ENCODE data around the gene UBR3.
"Not testable (repeated sequence)": the region's sequence is repeated elsewhere in the genome, so short reads cannot be mapped to it uniquely, and the experiment has no call there.

The UBR3 gene

DNA sequence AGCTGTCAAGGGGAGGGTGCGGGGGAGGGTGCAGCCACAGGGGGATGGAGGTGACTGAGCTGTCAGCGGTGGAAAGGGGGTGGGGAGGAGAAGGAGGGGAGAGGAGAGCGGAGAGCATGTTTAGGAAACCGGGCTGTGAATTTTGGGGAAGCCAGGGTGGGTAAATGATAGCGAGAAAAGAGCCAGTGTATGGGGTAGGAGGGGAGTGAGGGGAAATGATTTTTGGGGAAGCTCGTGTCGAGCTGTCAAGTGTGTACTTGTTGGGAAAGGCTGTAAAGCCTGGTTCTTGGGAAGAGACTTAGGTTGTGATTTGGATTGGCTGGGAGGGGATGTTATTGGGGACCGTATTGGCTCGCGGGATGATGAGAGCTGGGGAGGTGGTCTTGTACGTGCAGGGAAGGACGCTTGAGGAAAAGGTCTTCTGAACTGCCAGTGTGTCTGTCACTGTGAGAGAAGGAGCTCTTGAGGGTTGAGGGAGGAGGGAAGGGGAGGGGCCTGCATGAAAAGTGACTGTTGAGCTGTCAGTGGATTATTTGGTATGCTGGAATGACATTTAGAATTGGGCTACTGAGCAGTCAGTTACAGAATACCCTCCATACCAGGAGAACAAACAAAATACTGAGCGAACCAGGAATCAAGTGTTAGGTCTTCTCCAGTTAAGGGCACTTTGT, 1.0 kb downstream of the UBR3 start:
- TF ChIP-seq, protein P1, sequence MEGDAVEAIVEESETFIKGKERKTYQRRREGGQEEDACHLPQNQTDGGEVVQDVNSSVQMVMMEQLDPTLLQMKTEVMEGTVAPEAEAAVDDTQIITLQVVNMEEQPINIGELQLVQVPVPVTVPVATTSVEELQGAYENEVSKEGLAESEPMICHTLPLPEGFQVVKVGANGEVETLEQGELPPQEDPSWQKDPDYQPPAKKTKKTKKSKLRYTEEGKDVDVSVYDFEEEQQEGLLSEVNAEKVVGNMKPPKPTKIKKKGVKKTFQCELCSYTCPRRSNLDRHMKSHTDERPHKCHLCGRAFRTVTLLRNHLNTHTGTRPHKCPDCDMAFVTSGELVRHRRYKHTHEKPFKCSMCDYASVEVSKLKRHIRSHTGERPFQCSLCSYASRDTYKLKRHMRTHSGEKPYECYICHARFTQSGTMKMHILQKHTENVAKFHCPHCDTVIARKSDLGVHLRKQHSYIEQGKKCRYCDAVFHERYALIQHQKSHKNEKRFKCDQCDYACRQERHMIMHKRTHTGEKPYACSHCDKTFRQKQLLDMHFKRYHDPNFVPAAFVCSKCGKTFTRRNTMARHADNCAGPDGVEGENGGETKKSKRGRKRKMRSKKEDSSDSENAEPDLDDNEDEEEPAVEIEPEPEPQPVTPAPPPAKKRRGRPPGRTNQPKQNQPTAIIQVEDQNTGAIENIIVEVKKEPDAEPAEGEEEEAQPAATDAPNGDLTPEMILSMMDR (conservative IDR thresholded peaks at IDR 0.05), result no peak
- peak overlapping the region; percentile 91 for H3K27ac ChIP-seq

DNA sequence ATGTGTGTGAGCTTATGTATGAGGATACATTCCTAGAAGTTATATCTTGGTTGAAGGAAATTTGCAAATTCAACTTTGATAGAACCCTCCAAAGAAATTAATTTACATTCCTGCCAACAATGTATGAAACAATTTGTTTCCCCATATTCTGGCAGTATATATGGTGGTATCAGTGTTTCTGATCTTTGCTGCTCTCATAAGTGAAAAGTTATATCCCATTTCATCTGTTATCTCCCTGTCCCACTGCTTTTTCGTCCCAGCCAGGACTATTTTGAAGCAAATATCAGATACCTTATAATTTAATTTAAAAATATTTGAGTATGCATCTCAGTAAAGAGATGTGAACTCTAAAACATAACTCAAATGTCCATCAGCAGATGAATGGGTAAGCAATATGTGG, 7.1 kb downstream of the UBR3 start:
- no peak overlapping the region for H3K27ac ChIP-seq
- TF ChIP-seq, protein P1 (conservative IDR thresholded peaks at IDR 0.05), result no peak

DNA sequence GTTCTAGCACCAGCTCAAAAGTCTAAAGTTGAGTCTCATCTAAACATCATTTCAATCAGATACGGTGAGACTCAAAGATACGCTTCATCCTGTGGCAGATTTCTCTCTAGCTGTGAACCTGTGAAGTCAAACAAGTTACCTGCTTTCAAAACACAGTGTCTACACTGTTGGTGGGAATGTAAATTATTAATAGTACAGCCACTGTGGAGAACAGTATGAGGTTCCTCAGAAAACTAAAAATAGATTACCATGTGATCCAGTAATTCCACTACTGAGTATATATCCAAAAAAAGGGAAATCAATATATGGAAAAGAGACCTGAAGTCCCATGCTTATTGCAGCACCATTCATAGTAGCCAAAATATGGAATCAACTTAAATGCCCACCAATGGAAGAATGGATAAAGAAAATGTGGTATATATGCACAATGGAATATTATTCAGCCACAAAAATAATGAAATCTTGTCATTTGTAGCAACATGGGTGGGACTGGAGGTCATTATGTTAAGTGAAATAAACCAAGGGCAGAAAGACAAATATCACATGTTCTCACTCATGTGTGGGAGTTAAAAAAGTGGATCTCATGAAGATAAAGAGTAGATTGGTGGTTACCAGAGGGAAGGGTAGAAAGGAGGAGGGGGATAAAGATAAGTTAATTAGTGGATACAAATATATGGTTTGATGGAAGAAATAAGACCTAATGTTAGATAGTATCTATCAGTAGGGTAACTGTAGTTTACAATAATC, 11.7 kb downstream of the UBR3 start:
- no peak overlapping the region for H3K27ac ChIP-seq
- TF ChIP-seq, protein P1 (conservative IDR thresholded peaks at IDR 0.05), result no peak

DNA sequence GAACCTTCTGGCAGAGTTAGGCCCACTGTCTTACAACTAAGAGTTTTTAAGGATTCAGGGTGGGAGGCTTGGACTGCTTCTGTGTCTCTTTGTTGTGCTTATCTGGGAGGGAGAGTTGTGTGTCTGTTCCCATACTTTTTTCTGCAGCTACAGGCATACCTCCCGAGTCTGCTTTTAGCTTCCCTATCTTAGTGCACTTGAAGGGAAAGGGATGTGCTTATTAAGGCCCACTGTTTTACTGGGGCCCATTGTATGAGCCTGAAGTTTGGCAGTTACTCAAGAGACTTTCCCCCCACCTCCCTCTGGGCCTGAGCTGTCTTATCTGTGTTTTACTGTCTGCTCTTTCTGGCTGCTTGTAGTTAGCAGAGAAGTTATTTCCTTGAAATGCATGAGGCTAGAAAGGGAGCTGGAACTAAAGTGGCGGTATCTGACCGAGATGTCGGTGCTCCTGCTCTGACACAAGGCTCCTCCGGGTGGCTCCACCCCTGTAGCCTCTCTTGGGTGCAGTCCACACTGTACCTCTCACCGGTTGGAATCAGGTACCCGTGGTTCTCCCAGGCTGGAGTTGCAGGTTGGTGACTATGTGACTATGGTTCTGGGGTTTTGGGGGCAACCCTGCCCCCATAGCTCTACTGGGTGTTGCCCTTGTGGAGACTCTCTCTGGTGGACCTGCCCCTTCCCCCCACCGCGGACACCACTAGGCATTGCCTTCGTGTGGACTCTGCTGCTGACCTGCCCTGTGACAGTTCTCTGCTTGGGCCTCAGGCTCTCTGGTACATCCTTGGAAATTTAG, 12.9 kb downstream of the UBR3 start:
- TF ChIP-seq, protein P1 (conservative IDR thresholded peaks at IDR 0.05), result no peak
- no peak overlapping the region for H3K27ac ChIP-seq

DNA sequence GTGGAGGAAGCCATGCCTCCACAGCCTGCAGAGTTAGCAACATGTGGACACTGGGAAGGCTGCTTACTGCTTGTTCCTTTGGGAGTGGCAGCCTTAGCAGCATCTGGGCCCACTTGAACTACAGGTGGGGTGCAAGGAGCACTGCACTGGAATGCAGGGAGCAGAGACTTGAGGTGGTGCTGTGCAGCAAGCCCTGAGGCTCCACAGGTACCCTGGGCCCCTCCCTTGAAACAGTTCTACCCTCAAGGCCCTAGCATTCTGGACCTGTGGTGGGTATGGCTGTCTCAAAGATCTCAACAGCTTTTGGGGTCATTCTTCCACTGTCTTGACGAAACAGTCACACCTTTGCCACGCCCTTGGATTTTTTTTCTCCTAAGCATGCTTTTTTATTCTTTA, 13.5 kb downstream of the UBR3 start:
- no peak overlapping the region for H3K27ac ChIP-seq
- TF ChIP-seq, protein P1 (conservative IDR thresholded peaks at IDR 0.05), result no peak

DNA sequence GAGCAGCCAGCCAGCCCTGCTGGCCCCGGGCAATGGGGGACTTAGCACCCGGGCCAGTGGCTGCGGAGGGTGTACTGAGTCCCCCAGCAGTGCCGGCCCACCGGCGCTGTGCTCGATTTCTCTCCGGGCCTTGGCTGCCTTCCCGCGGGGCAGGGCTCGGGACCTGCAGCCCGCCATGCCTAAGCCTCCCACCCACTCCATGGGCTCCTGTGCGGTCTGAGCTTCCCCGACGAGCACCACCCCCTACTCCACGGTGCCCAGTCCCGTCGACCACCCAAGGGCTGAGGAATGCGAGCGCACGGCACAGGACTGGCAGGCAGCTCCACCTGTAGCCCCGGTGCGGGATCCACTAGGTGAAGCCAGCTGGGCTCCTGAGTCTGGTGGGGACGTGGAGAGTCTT, 14.4 kb downstream of the UBR3 start:
- not testable (repeated sequence) for H3K27ac ChIP-seq

DNA sequence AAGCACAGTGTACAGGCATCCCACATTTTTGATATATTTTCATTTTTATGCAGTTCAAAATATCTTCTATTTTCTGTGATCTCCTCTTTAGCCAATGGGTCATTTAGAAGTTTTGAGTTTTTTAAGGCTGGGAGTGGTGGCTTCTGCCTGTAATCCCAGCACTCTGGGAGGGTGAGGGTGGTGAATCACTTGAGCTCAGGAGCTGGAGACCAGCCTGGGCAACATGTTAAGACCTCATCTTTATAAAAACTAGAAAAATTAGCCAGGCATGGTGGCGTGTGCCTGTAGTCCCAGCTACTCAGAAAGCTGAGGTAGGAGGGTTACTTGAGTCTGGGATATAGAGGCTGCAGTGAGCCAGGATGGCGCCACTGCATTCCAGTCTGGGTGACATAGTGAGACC, 17.8 kb downstream of the UBR3 start:
- no peak overlapping the region for H3K27ac ChIP-seq
- TF ChIP-seq, protein P1 (conservative IDR thresholded peaks at IDR 0.05), result no peak

DNA sequence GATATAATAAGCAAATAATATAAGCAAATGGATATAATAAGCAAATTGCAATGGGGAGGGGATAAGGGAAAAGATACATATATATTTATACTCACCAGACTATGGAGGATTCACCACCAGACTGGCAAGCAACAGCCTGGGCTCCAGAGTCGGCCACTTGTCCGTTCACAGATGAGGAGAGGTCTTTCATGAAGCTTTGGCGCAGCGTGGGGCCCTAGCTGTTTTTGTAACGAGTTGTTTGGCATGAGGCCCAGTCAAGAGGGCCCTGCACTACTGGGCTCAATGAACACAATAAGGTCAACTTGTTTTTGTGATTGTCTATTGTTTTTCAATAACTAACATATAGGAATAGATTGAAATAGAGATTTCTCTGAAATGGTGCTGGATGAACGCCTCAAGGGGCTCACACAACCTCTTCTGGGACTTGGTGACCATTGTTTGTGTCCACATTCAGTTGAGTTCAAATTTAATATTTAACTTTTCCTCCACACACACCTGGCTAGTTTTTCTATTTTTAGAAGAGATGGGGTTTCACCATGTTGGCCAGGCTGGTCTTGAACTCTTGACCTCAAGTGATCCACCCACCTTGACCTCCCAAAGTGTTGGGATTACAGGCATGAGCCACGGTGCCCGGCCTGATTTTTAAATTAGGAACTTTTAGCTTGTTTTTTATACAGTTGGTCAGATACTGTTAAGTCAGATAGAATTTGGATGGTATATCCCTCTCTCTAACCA, 21.9 kb downstream of the UBR3 start:
- not testable (repeated sequence) for H3K27ac ChIP-seq

All from VCaP (cell line).